MCF 10A (cell line): ENCODE data around the gene MAN2A2. TPM values are rescaled to one million over a fixed set of nuclear protein-coding genes. Genes with fewer than 3 reads are reported as not detected.

Source experiments
- BruUV-seq: library from RNA; stranded (reverse); fragments of 400-500 nt; replicated peaks from 2 replicates; lab custom pipeline; 2021; lab: Mats Ljungman, UMichigan
- CTCF ChIA-PET: fragments of 300-600 bp; sonication (Branson Sonifier 250); formaldehyde crosslinking; extraction: SDS; loops from one replicate; lab custom pipeline; 2021; ENCODE audit warnings: antibody characterized with exemption, inconsistent platforms; lab: Yijun Ruan, JAX
- POLR2A ChIA-PET: fragments of 300-600, 350-650 bp; sonication (Branson Sonifier 250); formaldehyde crosslinking; extraction: SDS; loops from one replicate; lab custom pipeline; 2020; ENCODE audit warnings: antibody characterized with exemption, inconsistent platforms; lab: Yijun Ruan, JAX
- DNase-seq: peaks from one replicate; pipeline ENCODE4 v3.0.0-alpha.2; 2018; ENCODE audit not compliant: unreplicated experiment
- H3K27ac Mint-ChIP-seq: one replicate; pipeline ENCODE4 v1.8.0; 2022; ENCODE audit warnings: mild to moderate bottlenecking, low read depth, mixed read lengths; ENCODE audit not compliant: unreplicated experiment
- H3K27me3 Mint-ChIP-seq: one replicate; pipeline ENCODE4 v1.8.0; 2022; ENCODE audit warnings: mixed read lengths; ENCODE audit not compliant: insufficient read depth, unreplicated experiment
- H3K36me3 Mint-ChIP-seq: one replicate; pipeline ENCODE4 v1.8.0; 2022; ENCODE audit warnings: mild to moderate bottlenecking, moderate library complexity, mixed read lengths; ENCODE audit not compliant: insufficient read depth, unreplicated experiment
- H3K4me1 Mint-ChIP-seq: one replicate; pipeline ENCODE4 v1.8.0; 2022; ENCODE audit warnings: mixed read lengths; ENCODE audit not compliant: insufficient read depth, unreplicated experiment
- H3K4me3 Mint-ChIP-seq: one replicate; pipeline ENCODE4 v1.8.0; 2022; ENCODE audit warnings: mild to moderate bottlenecking, moderate library complexity, mixed read lengths; ENCODE audit not compliant: unreplicated experiment
- H3K9me3 Mint-ChIP-seq: one replicate; pipeline ENCODE4 v1.8.0; 2022; ENCODE audit warnings: mixed read lengths; ENCODE audit not compliant: unreplicated experiment
- CTCF ChIP-seq: fragments of 200-600 bp; IDR thresholded peaks from one replicate; pipeline ENCODE4 v1.8.0; 2022; ENCODE audit warnings: antibody characterized with exemption, mild to moderate bottlenecking; ENCODE audit not compliant: unreplicated experiment
- intact Hi-C: fragments of 100-400 bp; cut with micrococcal nuclease; formaldehyde crosslinking; loops from 2 replicates; pipeline ENCODE4 v1.14.1; 2022
- total RNA-seq: library from RNA; stranded (reverse); gene quantifications from 2 replicates; pipeline ENCODE4 v1.2.3, GENCODE V29; 2022

The MAN2A2 gene
- total RNA-seq, 1 experiment from 2014 or later: 42.4 TPM

GRCh38 chr15:90915808-90916440, 12.8 kb downstream of the MAN2A2 start:
- no TSS peak for BruUV-seq
- no peak for DNase-seq
- TF ChIP-seq CTCF: no peak
- intact Hi-C loops: no loop called here
- ChIA-PET POLR2A (no interaction called here), CTCF (interaction anchor here (0.8 to 1.2 kb wide), 2 partner anchors 16 to 33 kb away, joined by 4 read pairs; no protein-coding TSS in a partner anchor)
- H3K27ac Mint-ChIP-seq: no peak overlapping the region
- no peaks in the 10 kb centered on the region for H3K27me3 Mint-ChIP-seq
- H3K9me3 Mint-ChIP-seq: no peaks in the 10 kb centered on the region
- H3K4me3 Mint-ChIP-seq: no peak overlapping the region
- peaks cover 39% of the 10 kb centered on the region for H3K36me3 Mint-ChIP-seq
- no peaks in the 10 kb centered on the region for H3K4me1 Mint-ChIP-seq

- H3K9me3 Mint-ChIP-seq: no peaks in the 10 kb centered on the region
- DNase-seq: no peak
- no peak overlapping the region for H3K4me3 Mint-ChIP-seq
- ChIA-PET CTCF (interaction anchor here (0.8 to 1.2 kb wide), 2 partner anchors 15 to 32 kb away, joined by 4 read pairs; no protein-coding TSS in a partner anchor), POLR2A (no interaction called here)
- BruUV-seq: no TSS peak
- no peak for TF ChIP-seq CTCF
- no peaks in the 10 kb centered on the region for H3K27me3 Mint-ChIP-seq
- intact Hi-C loops: no loop called here
- H3K36me3 Mint-ChIP-seq: peaks cover 41% of the 10 kb centered on the region
- no peaks in the 10 kb centered on the region for H3K4me1 Mint-ChIP-seq
- no peak overlapping the region for H3K27ac Mint-ChIP-seq
These were observed 13.4 kb downstream of the MAN2A2 start for GRCh38 chr15:90916461-90916860.

GRCh38 chr15:90917569-90917968, 14.5 kb downstream of the MAN2A2 start:
- Mint-ChIP-seq H3K27me3 (no peaks in the 10 kb centered on the region), H3K4me1 (no peaks in the 10 kb centered on the region), H3K9me3 (no peaks in the 10 kb centered on the region), H3K4me3 (no peak overlapping the region), H3K36me3 (peaks cover 44% of the 10 kb centered on the region), H3K27ac (no peak overlapping the region)
- ChIA-PET CTCF (interaction anchor here (0.6 kb wide), 1 partner anchor 16 kb away, joined by 3 read pairs; no protein-coding TSS in a partner anchor), POLR2A (interaction anchor here (1.9 kb wide), 1 partner anchor 12 kb away, joined by 6 read pairs; no protein-coding TSS in a partner anchor)
- no TSS peak for BruUV-seq
- no peak for DNase-seq
- TF ChIP-seq CTCF: no peak
- intact Hi-C loops: no loop called here

- POLR2A ChIA-PET: interaction anchor here (1.0 to 1.9 kb wide), 2 partner anchors 11 to 14 kb away, joined by 3 to 6 read pairs; partner anchors contain the start of gene HDDC3
- BruUV-seq: no TSS peak
- Mint-ChIP-seq H3K27ac (no peak overlapping the region), H3K36me3 (peaks cover 47% of the 10 kb centered on the region), H3K27me3 (no peaks in the 10 kb centered on the region), H3K9me3 (no peaks in the 10 kb centered on the region), H3K4me3 (no peak overlapping the region), H3K4me1 (no peaks in the 10 kb centered on the region)
- CTCF ChIA-PET: interaction anchor here (0.6 to 1.2 kb wide), 2 partner anchors 12 to 15 kb away, joined by 3 to 4 read pairs; no protein-coding TSS in a partner anchor
- intact Hi-C loops: no loop called here
- TF ChIP-seq CTCF: no peak
- no peak for DNase-seq
These were observed 15.1 kb downstream of the MAN2A2 start for GRCh38 chr15:90918034-90918788.
